DND-41 (cell line): ENCODE results near the gene TYW1B.
"Not testable (repeated sequence)": the region's sequence is repeated elsewhere in the genome, so short reads cannot be mapped to it uniquely, and the experiment has no call there.

Experiments
- CTCF ChIP-seq: IDR thresholded peaks from 2 replicates; pipeline ENCODE4 v1.5.1; 2012; ENCODE audit warnings: borderline replicate concordance, low read length, moderate library complexity, mild to moderate bottlenecking; ENCODE audit not compliant: poor library complexity, severe bottlenecking; ENCODE audit errors: extremely low read depth
- EZH2 ChIP-seq: IDR thresholded peaks from 3 replicates; pipeline ENCODE4 v1.6.1; 2012; ENCODE audit warnings: borderline replicate concordance, low read depth, mild to moderate bottlenecking, moderate library complexity, low read length, inconsistent platforms; ENCODE audit not compliant: severe bottlenecking

GRCh38 chr7:72795401-72795800, 32.6 kb downstream of the TYW1B start:
- TF ChIP-seq CTCF, EZH2: not testable (repeated sequence)
